GM12878 (cell line): ENCODE data around the gene JDP2. TPM values are rescaled to one million over a fixed set of nuclear protein-coding genes. Genes with fewer than 3 reads are reported as not detected.

Experiments
- EGR1 ChIP-seq, 2 experiments: IDR thresholded peaks; 1 replicate in 1 of 2; 2 replicates in 1 of 2; pipeline ENCODE4 v1.6.1; 2011 to 2012; ENCODE audit warnings: low read depth in 2 of 2, low read length in 2 of 2, borderline replicate concordance in 1 of 2, mild to moderate bottlenecking in 1 of 2, moderate library complexity in 1 of 2
- MEF2A ChIP-seq: IDR thresholded peaks from 2 replicates; pipeline ENCODE4 v1.6.1; 2011; ENCODE audit warnings: low read depth, mild to moderate bottlenecking, low read length, moderate library complexity; ENCODE audit not compliant: insufficient read depth
- MTA2 ChIP-seq: fragments of 450-650 bp; IDR thresholded peaks from 2 replicates; pipeline ENCODE4 v1.6.1; 2016; ENCODE audit warnings: low read depth, mild to moderate bottlenecking, moderate library complexity
- POU2F2 ChIP-seq: IDR thresholded peaks from 3 replicates; pipeline ENCODE4 v1.6.1; 2011; ENCODE audit warnings: low read depth, mild to moderate bottlenecking, low read length, borderline replicate concordance
- RAD51 ChIP-seq: fragments of 450-650 bp; IDR thresholded peaks from 2 replicates; pipeline ENCODE4 v1.6.1; 2016; ENCODE audit warnings: moderate library complexity, mild to moderate bottlenecking, inconsistent platforms
- SIX5 ChIP-seq: IDR thresholded peaks from 2 replicates; pipeline ENCODE4 v1.6.1; 2011; ENCODE audit warnings: mild to moderate bottlenecking, low read depth, low read length, moderate library complexity; ENCODE audit not compliant: severe bottlenecking
- SMARCA5 ChIP-seq: fragments of 450-650 bp; IDR thresholded peaks from 2 replicates; pipeline ENCODE4 v1.6.1; 2017; ENCODE audit warnings: mild to moderate bottlenecking
- STAT3 ChIP-seq: IDR thresholded peaks from 2 replicates; pipeline ENCODE4 v1.6.1; 2011; ENCODE audit warnings: low read depth, low read length, improper control_type of control experiment
- polyA plus RNA-seq, 11 experiments: library from polyadenylated mRNA; depleted of rRNA in 4 of 11; unstranded in 6 of 11; stranded (reverse) in 5 of 11; fragments of >200 nt; fragmentation: Nextera tagmentation in 4 of 11; fragmentation: Illumina TruSeq in 1 of 11; extraction: Ambion mirVana in 4 of 11; extraction: Trizol in 1 of 11; gene quantifications; 1 replicate in 1 of 11; 2 replicates in 10 of 11; pipeline versions ENCODE4 v1.2.1 to v1.2.3, GENCODE V29; 2011 to 2016; ENCODE audit warnings: inconsistent platforms in 2 of 11, missing spikeins in 2 of 11, low read depth in 1 of 11
- total RNA-seq, 4 experiments: library from RNA; depleted of rRNA in 3 of 4; stranded (reverse); fragments of >200 nt in 3 of 4; fragmentation: Illumina TruSeq in 1 of 4; extraction: Trizol in 1 of 4; gene quantifications; 2 replicates each; pipeline versions ENCODE4 v1.2.1 to v1.2.3, GENCODE V29; 2013 to 2021
- TF ChIP-seq, protein P1 (sequence below): fragments of 450-650 bp; IDR thresholded peaks from 2 replicates; pipeline ENCODE4 v1.6.1; 2017; ENCODE audit warnings: mild to moderate bottlenecking, moderate library complexity
- TF ChIP-seq, protein P2 (sequence below): fragments of 450-650 bp; IDR thresholded peaks from 2 replicates; pipeline ENCODE4 v1.6.1; 2017; ENCODE audit warnings: low read depth, mild to moderate bottlenecking, moderate library complexity

The JDP2 gene
- total and polyA plus RNA-seq, 10 of the 15 experiments (the other 5 are each of a cell fraction or from before 2014, with no cell fraction given), result 0.71 to 21.3 (median 11.2) TPM

DNA sequence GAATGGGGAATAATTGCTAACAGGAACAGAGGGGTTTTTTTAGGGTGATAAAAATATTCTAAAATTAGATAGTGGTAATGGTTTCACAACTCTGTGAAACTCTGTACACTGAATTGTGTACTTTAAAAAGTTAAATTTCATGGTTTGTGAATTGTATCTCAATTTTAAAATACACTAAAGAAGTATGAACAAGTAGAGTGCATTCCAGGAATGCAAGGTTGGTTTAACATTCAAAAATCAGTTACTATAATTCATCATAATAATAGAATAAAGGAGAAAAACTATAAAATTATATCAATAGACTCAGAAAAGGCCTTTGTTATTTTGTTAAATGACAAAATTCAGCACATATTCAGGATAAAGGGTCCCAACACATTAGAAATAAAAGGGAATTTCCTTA lies 83.4 kb downstream of the JDP2 start (continued):
- TF ChIP-seq STAT3 (no peak), POU2F2 (no peak), MEF2A (0 out of 2 replicates have a peak, but pooled peaks have one; percentile 25), SIX5 (no peak), MTA2 (no peak), SMARCA5 (no peak), EGR1 (IDR thresholded peaks at IDR 0.05; ENCODE audit: borderline replicate concordance in 1 of 2, low read depth in 2 of 2, low read length in 2 of 2) (no peak), RAD51 (no peak)
- TF ChIP-seq, protein P1, sequence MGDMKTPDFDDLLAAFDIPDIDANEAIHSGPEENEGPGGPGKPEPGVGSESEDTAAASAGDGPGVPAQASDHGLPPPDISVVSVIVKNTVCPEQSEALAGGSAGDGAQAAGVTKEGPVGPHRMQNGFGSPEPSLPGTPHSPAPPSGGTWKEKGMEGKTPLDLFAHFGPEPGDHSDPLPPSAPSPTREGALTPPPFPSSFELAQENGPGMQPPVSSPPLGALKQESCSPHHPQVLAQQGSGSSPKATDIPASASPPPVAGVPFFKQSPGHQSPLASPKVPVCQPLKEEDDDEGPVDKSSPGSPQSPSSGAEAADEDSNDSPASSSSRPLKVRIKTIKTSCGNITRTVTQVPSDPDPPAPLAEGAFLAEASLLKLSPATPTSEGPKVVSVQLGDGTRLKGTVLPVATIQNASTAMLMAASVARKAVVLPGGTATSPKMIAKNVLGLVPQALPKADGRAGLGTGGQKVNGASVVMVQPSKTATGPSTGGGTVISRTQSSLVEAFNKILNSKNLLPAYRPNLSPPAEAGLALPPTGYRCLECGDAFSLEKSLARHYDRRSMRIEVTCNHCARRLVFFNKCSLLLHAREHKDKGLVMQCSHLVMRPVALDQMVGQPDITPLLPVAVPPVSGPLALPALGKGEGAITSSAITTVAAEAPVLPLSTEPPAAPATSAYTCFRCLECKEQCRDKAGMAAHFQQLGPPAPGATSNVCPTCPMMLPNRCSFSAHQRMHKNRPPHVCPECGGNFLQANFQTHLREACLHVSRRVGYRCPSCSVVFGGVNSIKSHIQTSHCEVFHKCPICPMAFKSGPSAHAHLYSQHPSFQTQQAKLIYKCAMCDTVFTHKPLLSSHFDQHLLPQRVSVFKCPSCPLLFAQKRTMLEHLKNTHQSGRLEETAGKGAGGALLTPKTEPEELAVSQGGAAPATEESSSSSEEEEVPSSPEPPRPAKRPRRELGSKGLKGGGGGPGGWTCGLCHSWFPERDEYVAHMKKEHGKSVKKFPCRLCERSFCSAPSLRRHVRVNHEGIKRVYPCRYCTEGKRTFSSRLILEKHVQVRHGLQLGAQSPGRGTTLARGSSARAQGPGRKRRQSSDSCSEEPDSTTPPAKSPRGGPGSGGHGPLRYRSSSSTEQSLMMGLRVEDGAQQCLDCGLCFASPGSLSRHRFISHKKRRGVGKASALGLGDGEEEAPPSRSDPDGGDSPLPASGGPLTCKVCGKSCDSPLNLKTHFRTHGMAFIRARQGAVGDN, result no peak
- TF ChIP-seq, protein P2, sequence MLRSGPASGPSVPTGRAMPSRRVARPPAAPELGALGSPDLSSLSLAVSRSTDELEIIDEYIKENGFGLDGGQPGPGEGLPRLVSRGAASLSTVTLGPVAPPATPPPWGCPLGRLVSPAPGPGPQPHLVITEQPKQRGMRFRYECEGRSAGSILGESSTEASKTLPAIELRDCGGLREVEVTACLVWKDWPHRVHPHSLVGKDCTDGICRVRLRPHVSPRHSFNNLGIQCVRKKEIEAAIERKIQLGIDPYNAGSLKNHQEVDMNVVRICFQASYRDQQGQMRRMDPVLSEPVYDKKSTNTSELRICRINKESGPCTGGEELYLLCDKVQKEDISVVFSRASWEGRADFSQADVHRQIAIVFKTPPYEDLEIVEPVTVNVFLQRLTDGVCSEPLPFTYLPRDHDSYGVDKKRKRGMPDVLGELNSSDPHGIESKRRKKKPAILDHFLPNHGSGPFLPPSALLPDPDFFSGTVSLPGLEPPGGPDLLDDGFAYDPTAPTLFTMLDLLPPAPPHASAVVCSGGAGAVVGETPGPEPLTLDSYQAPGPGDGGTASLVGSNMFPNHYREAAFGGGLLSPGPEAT, result 0 out of 2 replicates have a peak, but pooled peaks have one; percentile 12
